Cerebellar cortex (tissue), 1 donor: ENCODE results near the gene ZFAND3.
"Not testable (repeated sequence)": the region's sequence is repeated elsewhere in the genome, so short reads cannot be mapped to it uniquely, and the experiment has no call there.

ENCODE experiments used
- DNase-seq: peaks from one replicate; pipeline ENCODE4 v3.0.0-alpha.2; 2015; ENCODE audit warnings: low spot score

Gene ZFAND3

GRCh38 chr6:37936906-37937305 lies 117.4 kb downstream of the ZFAND3 start:
- DNase-seq: no peak

GRCh38 chr6:37938909-37939308 lies 119.4 kb downstream of the ZFAND3 start:
- no peak for DNase-seq

- peak; percentile 38 for DNase-seq
Measured at GRCh38 chr6:37940074-37940847, 120.7 kb downstream of the ZFAND3 start.

- no peak for DNase-seq
Measured at GRCh38 chr6:37941871-37942270, 122.3 kb downstream of the ZFAND3 start.

- DNase-seq: no peak
Measured at GRCh38 chr6:37942606-37943376, 123.3 kb downstream of the ZFAND3 start.

GRCh38 chr6:37943436-37944058 lies 124.0 kb downstream of the ZFAND3 start:
- DNase-seq: no peak

- no peak for DNase-seq
Measured at GRCh38 chr6:37946057-37946456, 126.5 kb downstream of the ZFAND3 start.

- no peak for DNase-seq
Measured at GRCh38 chr6:37947468-37947867, 127.9 kb downstream of the ZFAND3 start.

- DNase-seq: not testable (repeated sequence)
Measured at GRCh38 chr6:37948584-37948983, 129.1 kb downstream of the ZFAND3 start.

GRCh38 chr6:37952027-37952426 lies 132.5 kb downstream of the ZFAND3 start:
- DNase-seq: no peak

- DNase-seq: no peak
Measured at GRCh38 chr6:37954791-37955190, 135.3 kb downstream of the ZFAND3 start.

GRCh38 chr6:37956711-37957275 lies 137.3 kb downstream of the ZFAND3 start:
- no peak for DNase-seq

- DNase-seq: no peak
Measured at GRCh38 chr6:37959061-37959460, 139.5 kb downstream of the ZFAND3 start.

GRCh38 chr6:37960139-37960935 lies 140.8 kb downstream of the ZFAND3 start:
- DNase-seq: no peak

- DNase-seq: not testable (repeated sequence)
Measured at GRCh38 chr6:37962481-37963080, 143.1 kb downstream of the ZFAND3 start.

- DNase-seq: no peak
Measured at GRCh38 chr6:37965964-37966676, 146.6 kb downstream of the ZFAND3 start.

- no peak for DNase-seq
Measured at GRCh38 chr6:37966801-37967200, 147.3 kb downstream of the ZFAND3 start.

GRCh38 chr6:37967651-37968050 lies 148.1 kb downstream of the ZFAND3 start:
- no peak for DNase-seq

- no peak for DNase-seq
Measured at GRCh38 chr6:37971266-37971665, 151.7 kb downstream of the ZFAND3 start.

GRCh38 chr6:37971711-37972390 lies 152.3 kb downstream of the ZFAND3 start:
- DNase-seq: no peak
